Suprapubic skin (tissue), 4 donors: ENCODE data around the gene ZBTB7B. TPM values are rescaled to one million over a fixed set of nuclear protein-coding genes. Genes with fewer than 3 reads are reported as not detected.
A peak's percentile ranks its signal among the peaks of the same experiment; 100 is the strongest.

Source experiments
- DNase-seq, 2 donors: peaks; one replicate each; pipeline ENCODE4 v3.0.0-alpha.2; 2019; ENCODE audit warnings: low spot score in 2 of 2
- H3K27ac ChIP-seq: fragments of 200-600 bp; sonication (generic); one replicate; pipeline ENCODE4 v1.5.1; 2019
- H3K27me3 ChIP-seq: fragments of 200-600 bp; sonication (generic); one replicate; pipeline ENCODE4 v1.5.1; 2019
- H3K36me3 ChIP-seq: fragments of 200-600 bp; sonication (generic); one replicate; pipeline ENCODE4 v1.5.1; 2019
- H3K4me1 ChIP-seq: fragments of 200-600 bp; sonication (generic); one replicate; pipeline ENCODE4 v1.5.1; 2019
- H3K4me3 ChIP-seq: fragments of 200-600 bp; sonication (generic); one replicate; pipeline ENCODE4 v1.5.1; 2019; ENCODE audit warnings: mild to moderate bottlenecking
- H3K9me3 ChIP-seq: fragments of 200-600 bp; sonication (generic); one replicate; pipeline ENCODE4 v1.5.1; 2019
- CTCF ChIP-seq, 2 donors: fragments of 200-600 bp in 1 of 2; fragments of 450-650 bp in 1 of 2; sonication (generic) in 1 of 2; IDR thresholded peaks; one replicate each; pipeline ENCODE4 v1.5.1; 2016 to 2019; ENCODE audit warnings: antibody characterized with exemption in 2 of 2, mild to moderate bottlenecking in 1 of 2, moderate library complexity in 1 of 2
- EP300 ChIP-seq: sonication (generic); formaldehyde crosslinking; IDR thresholded peaks from one replicate; pipeline ENCODE4 v1.6.1; 2017; ENCODE audit warnings: antibody characterized with exemption
- POLR2A ChIP-seq, 2 donors: fragments of 450-650 bp; IDR thresholded peaks; one replicate each; pipeline ENCODE4 v1.6.1; 2017; ENCODE audit warnings: antibody characterized with exemption in 2 of 2, mild to moderate bottlenecking in 2 of 2, moderate library complexity in 2 of 2
- POLR2AphosphoS5 ChIP-seq, 3 donors: sonication (generic); formaldehyde crosslinking; IDR thresholded peaks; one replicate each; pipeline ENCODE4 v1.6.1; 2017; ENCODE audit warnings: antibody characterized with exemption in 3 of 3
- WGBS: methylation state at CpG from one replicate; pipeline ENCODE4 v1.1.5; 2018; 5-methylcytosine and 5-hydroxymethylcytosine counted together
- total RNA-seq, 4 donors: library from RNA; depleted of rRNA; stranded (reverse); fragments of >200 nt; gene quantifications; one replicate each; pipeline ENCODE4 v1.1.0, GENCODE V29; 2016

The ZBTB7B gene
- total RNA-seq, 4 donors from 2014 or later = 238 to 243 (median 239) TPM

GRCh38 chr1:155062702-155063411, 60.3 kb downstream of the ZBTB7B start:
- 3% methylated on average over 26 of the region's 46 CpGs for WGBS
- Histone ChIP-seq H3K36me3 (peaks cover 39% of the 10 kb centered on the region), H3K4me1 (peaks cover 43% of the 10 kb centered on the region), H3K4me3 (peak overlapping the region; percentile 63), H3K27ac (peak overlapping the region; percentile 80), H3K9me3 (no peaks in the 10 kb centered on the region), H3K27me3 (no peaks in the 10 kb centered on the region)
- TF ChIP-seq CTCF (IDR thresholded peaks at IDR 0.05) (peak; percentile 46 to 87), POLR2AphosphoS5 (IDR thresholded peaks at IDR 0.05) (no peak), POLR2A (IDR thresholded peaks at IDR 0.05) (no peak), EP300 (no peak)
- peak in 1 of 2 donors; percentile 81 for DNase-seq

- peak within 1 kb of the TSS; percentile 80 for H3K27ac ChIP-seq
- under 1% methylated on average over 23 of the region's 57 CpGs for WGBS
- DNase-seq = peak; percentile 91 to 95
- TF ChIP-seq CTCF (IDR thresholded peaks at IDR 0.05) (no peak), EP300 (no peak), POLR2AphosphoS5 (IDR thresholded peaks at IDR 0.05) (peak in 1 of 3 donors; percentile 36), POLR2A (IDR thresholded peaks at IDR 0.05) (peak in 1 of 2 donors; percentile 34)
- no peaks in the 10 kb centered on the region for H3K9me3 ChIP-seq
- H3K27me3 ChIP-seq = no peaks in the 10 kb centered on the region
- peak within 1 kb of the TSS; percentile 63 for H3K4me3 ChIP-seq
- H3K4me1 ChIP-seq = peaks cover 43% of the 10 kb centered on the region
- H3K36me3 ChIP-seq = peaks cover 34% of the 10 kb centered on the region
Observed at GRCh38 chr1:155063550-155064110, 61.0 kb downstream of the ZBTB7B start, which contains the start of gene EFNA4. EFNA4 (plus strand) TSS chr1:155063740; CDS start chr1:155063824, 84 bp downstream.

GRCh38 chr1:155064111-155064831, 61.7 kb downstream of the ZBTB7B start:
- H3K4me3 ChIP-seq = peak overlapping the region; percentile 63
- 13% methylated on average over 8 of the region's 14 CpGs for WGBS
- DNase-seq = no peak
- no peaks in the 10 kb centered on the region for H3K27me3 ChIP-seq
- H3K4me1 ChIP-seq = peaks cover 43% of the 10 kb centered on the region
- TF ChIP-seq POLR2A (IDR thresholded peaks at IDR 0.05) (no peak), EP300 (no peak), POLR2AphosphoS5 (IDR thresholded peaks at IDR 0.05) (no peak), CTCF (IDR thresholded peaks at IDR 0.05) (no peak)
- no peaks in the 10 kb centered on the region for H3K9me3 ChIP-seq
- H3K27ac ChIP-seq = peak overlapping the region; percentile 80
- peaks cover 34% of the 10 kb centered on the region for H3K36me3 ChIP-seq

GRCh38 chr1:155064832-155065429, 62.3 kb downstream of the ZBTB7B start:
- 69% methylated on average over 5 of the region's 5 CpGs for WGBS

More at GRCh38 chr1:155064832-155065429, 62.3 kb downstream of the ZBTB7B start:
- no peaks in the 10 kb centered on the region for H3K9me3 ChIP-seq
- peak in 1 of 2 donors; percentile 51 for DNase-seq
- H3K36me3 ChIP-seq = peaks cover 27% of the 10 kb centered on the region
- H3K27me3 ChIP-seq = no peaks in the 10 kb centered on the region
- peak overlapping the region; percentile 63 for H3K4me3 ChIP-seq
- H3K4me1 ChIP-seq = peaks cover 49% of the 10 kb centered on the region
- TF ChIP-seq CTCF (IDR thresholded peaks at IDR 0.05) = no peak
- TF ChIP-seq POLR2A (IDR thresholded peaks at IDR 0.05) = no peak
- TF ChIP-seq EP300 = no peak
- no peak for TF ChIP-seq POLR2AphosphoS5 (IDR thresholded peaks at IDR 0.05)
- H3K27ac ChIP-seq = no peak overlapping the region
